Erythroblast (primary cell): ENCODE results near the gene GRAMD4.
A peak's percentile ranks its signal among the peaks of the same experiment; 100 is the strongest.
"Not testable (repeated sequence)": the region's sequence is repeated elsewhere in the genome, so short reads cannot be mapped to it uniquely, and the experiment has no call there.

ENCODE experiments used
- DNase-seq, 2 experiments: peaks; one replicate each; lab custom pipeline; 2025; lab: John Stamatoyannopoulos, UW
- GATA1 ChIP-seq: IDR thresholded peaks from 2 replicates; pipeline ENCODE4 v1.6.1; 2011; ENCODE audit warnings: low read depth, mild to moderate bottlenecking, control low read depth, low read length, moderate library complexity
- POLR2A ChIP-seq: IDR thresholded peaks from 2 replicates; pipeline ENCODE4 v1.6.1; 2011; ENCODE audit warnings: mild to moderate bottlenecking, low read length

Gene GRAMD4

DNA sequence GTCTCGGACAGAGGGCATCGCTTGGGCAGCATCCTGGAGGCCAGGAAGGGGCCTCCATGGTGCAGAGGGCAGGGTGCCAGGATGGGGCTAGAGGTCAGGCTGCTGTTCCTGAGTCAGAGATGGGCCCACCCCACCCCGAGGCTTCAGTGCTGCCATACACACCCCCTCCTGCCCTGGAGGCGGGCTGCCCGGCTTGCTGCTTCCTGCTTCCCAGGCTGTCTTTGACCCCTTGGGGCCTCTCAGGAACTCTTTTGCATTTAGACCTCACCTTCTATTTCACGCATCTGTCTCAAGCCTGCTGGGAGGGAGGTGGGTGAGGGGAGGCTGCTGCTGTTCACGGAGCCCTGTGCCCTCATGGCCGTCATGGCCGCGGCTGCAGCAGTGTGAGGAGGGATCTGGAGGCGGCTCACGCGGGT, 6.6 kb upstream of the GRAMD4 start:
- DNase-seq, result no peak
- TF ChIP-seq GATA1 (no peak), POLR2A (peak; percentile 5)

GRCh38 chr22:46614025-46614931, 5.9 kb upstream of the GRAMD4 start:
- peak; percentile 8 for TF ChIP-seq POLR2A
- TF ChIP-seq GATA1, result no peak
- DNase-seq, result no peak

DNA sequence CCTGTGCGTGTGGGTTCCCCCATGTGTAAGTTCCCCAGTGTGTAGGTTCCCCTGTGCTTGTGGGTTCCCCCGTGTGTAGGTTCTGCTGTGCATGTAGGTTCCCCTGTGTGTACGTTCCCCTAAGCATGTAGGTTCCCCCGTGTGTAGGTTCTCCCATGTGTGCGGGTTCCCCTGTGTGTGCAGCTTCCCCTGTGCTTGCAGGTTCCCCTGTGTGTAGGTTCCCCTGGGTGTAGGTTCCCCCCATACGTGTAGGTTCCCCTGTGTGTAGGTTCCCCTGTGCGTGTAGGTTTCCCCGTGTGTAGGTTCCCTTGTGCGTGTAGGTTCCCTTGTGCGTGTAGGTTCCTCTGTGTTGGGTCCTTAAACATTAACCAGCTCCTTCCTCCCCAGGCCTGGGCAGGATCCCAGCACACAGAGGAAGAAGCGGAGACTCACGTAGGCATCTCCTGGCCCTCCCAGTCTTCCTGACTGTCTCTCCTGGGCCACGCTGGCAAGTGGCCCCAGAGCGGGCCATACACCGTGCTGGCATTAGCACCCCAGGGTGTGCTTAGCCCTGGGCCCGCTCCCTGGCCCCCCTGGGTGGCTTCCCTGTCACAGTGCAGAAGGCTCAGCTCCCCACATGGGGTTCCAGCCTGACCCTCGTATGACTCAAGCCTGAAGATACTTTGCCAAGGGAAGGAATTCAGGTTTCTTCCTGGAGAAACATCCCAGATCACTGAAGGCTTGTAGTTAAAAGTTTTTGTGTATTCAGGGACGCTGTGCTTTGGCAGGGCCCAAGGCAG, 2.8 kb upstream of the GRAMD4 start:
- no peak for DNase-seq
- TF ChIP-seq GATA1 (no peak), POLR2A (no peak)

- DNase-seq, result no peak
- no peak for TF ChIP-seq GATA1
- no peak for TF ChIP-seq POLR2A
Measured at GRCh38 chr22:46617986-46618647, 2.1 kb upstream of the GRAMD4 start.

DNA sequence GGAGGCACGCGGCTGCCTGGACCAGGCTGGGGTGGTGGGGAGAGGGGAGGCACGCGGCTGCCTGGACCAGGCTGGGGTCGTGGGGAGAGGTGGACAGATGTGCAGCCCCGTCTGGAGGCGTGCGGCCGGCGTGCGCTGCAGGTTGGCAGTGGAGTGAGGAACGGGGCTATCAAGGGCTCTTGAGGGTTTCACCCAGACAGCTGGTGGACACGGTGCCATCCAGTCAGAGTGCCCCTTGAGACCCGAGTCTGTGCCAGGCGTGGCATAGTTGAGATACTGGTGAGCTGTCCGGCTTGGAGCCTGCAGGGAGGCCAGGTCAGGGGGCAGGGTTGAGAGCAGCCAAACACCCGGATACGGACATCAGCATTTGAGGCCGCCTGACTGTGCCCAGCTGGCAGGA, 1.5 kb upstream of the GRAMD4 start:
- TF ChIP-seq POLR2A (no peak), GATA1 (no peak)
- no peak for DNase-seq

- TF ChIP-seq POLR2A, result no peak
- no peak for DNase-seq
Measured at GRCh38 chr22:46619240-46619829, 851 bp upstream of the GRAMD4 start.

DNA sequence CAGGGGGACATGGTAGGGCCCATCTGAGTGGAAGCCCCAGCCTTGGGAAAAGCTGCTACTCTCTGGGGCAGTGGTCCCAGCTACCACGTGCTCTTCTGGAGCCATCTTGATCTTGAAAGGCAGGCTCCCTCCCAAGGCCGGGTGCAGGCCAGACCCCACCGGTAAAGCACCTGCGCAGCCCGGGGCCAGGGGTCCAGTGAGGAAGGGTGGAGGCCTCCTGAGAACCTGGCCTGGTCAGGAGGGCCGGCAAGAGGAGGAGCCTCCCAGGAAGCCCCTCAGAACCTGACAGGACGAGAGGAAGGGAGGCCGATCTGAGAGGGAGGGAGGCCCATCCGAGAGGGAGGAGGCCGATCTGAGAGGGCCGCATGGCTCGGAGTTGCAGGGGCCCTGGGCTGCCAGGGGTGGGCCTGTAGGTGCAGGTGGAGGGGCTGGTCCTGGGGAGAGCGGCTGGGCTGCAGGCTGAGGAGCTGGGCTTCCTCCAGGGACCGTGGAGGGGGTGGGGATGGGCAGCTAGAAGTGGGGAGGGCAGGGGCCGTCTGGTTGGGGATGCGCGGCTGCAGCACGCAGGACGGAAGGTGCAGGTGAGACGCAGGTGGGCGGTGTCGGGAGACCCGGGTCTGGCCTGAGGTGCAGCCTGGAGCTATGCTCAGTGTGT, 529 bp downstream of the GRAMD4 start:
- no peak for DNase-seq
- TF ChIP-seq POLR2A (no peak), GATA1 (no peak)

GRCh38 chr22:46621243-46621930, 1.2 kb downstream of the GRAMD4 start:
- DNase-seq, result not testable (repeated sequence)

DNA sequence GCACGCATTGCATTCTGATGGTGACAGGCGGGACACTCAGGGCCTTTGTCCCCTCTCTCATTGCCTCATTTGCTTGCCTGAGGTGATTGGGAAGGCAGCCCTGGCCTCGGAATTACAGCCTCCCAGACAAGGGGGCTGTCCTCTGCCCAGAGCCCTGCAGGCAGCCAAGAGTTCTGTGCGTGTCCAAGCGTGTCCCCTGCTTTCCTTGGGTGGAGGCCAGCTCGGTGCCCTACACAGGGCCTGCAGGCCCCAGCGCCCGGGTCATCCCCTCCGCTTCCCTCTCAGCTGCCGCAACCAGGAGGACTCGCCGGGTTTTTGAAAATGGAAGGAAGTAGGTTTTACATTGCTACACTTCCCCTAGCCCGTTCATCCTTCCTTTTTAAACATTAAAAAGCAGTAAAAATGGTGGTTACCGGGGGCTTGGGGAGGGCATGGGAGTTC, 1.9 kb downstream of the GRAMD4 start:
- no peak for DNase-seq
- TF ChIP-seq POLR2A (no peak), GATA1 (no peak)

DNA sequence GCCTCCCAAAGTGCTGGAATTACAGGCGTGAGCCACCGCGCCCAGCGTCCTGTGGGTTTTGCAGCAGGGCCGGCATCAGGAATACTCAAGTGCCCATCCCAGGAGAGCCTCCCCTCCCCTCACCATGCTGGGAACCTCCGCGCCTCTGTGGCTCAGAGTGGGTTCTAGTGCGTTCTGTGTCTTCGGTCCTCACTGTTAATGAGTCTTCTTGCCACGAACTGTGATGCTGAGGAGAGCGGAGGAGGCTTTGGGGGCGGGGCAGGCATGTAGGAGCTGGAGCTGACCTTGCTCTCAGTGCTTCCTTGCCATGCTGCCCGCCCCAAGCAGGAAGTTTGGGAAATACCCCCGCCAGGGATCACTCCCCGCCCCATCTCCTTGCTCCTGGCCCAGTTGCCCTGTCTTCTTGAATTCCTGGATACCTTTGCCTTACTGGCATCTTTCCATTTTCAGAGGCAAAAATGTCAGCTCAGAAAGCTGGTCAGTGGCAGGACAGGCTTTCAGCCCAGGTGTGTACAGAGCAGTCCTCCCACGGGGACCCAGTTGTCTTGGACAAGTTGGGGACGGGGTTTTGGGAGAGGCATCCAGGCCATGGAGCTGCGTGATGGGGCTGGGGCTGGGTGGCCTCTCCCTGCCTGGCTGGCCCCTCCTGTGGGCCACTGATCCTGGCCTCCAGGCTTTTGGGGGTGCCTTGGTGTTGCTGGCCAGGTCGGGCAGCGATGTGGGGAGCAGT, 5.1 kb downstream of the GRAMD4 start:
- no peak for DNase-seq
- TF ChIP-seq POLR2A (no peak), GATA1 (no peak)

GRCh38 chr22:46625843-46626349, 5.7 kb downstream of the GRAMD4 start:
- no peak for DNase-seq
- TF ChIP-seq POLR2A, result no peak
- TF ChIP-seq GATA1, result no peak

DNA sequence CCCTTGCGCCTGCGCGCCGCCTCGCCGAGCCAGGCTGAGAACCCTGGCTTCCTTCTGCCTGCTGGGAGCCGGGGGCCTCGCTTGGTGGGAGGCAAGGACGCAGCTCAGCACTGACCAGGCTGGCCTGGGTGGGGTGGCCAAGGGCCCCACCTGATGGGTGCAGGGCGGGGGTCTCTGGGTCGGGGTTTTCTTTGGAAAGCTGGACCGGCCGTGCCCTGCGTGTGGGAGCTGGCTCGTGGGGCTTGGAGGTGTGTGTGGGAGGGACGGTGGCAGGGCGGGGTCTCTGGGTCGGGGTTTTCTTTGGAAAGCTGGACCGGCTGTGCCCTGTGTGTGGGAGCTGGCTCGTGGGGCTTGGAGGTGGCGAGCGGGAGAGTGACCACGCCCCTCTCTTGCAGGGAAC, 6.2 kb downstream of the GRAMD4 start:
- DNase-seq, result no peak
- TF ChIP-seq POLR2A (no peak), GATA1 (no peak)
